ENCODE data around the gene OR51S1.
A peak's percentile ranks its signal among the peaks of the same experiment; 100 is the strongest.
"Not testable (repeated sequence)": the region's sequence is repeated elsewhere in the genome, so short reads cannot be mapped to it uniquely, and the experiment has no call there.

The OR51S1 gene, protein sequence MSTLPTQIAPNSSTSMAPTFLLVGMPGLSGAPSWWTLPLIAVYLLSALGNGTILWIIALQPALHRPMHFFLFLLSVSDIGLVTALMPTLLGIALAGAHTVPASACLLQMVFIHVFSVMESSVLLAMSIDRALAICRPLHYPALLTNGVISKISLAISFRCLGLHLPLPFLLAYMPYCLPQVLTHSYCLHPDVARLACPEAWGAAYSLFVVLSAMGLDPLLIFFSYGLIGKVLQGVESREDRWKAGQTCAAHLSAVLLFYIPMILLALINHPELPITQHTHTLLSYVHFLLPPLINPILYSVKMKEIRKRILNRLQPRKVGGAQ

DNA sequence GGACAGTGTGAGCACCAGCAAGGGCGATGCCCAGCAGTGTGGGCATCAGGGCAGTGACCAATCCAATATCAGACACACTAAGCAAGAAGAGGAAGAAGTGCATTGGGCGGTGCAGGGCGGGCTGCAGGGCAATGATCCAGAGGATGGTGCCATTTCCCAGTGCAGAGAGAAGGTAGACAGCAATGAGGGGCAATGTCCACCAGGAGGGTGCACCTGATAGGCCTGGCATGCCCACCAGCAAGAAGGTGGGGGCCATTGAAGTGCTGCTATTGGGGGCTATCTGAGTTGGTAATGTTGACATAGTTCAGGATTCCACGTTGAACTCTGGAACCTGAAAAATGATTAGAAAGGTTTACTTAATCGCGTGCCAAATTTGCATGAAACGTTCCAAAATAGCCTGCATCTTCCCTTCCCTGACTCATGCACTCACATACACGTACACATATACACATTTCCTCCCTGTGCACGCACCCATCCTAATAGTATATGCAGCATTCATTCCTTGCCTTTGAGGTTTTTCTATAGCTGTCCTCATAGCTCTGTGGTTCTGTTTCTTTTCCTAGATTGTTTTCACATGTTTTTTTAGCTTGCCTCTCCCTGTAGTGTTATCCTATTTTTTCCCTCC is at the start of gene OR51S1:
TSS of gene OR51S1 (minus strand) at position 301 of the 625 bp plus-strand sequence. CDS start at position 301, 0 bp downstream.
- DNase-seq (ENCODE audit: low read depth), result no peak

DNA sequence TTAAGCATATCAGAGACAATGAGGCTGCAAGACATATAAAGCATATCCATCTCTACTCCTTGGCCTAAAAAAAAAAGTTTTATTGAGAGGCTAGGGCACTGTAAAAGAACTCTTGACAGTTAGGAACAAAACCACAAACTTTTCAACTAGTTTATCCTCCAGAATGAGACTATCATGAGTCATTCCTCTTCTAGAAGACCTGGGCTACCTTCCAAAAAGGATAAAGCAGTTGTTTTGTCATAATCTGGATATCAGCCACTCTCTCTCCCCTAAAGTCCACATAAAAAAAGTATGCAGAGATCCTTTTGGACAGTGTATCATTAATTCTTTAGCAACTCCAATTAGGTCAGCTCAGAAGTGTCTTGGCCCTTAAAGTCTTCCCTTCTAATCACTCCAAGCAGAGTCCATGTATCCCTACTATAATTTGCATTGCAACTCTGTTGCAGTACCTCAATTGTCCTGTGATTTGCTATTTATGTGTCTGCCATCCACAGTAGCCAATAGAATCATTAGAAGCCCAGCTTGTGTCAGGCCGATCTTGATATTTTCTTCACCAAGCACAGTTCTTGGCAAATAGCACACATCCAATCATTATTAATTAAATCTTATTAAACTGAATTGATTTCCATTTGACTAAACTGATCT is 43.1 kb upstream of the OR51S1 start:
- peak; percentile 88 for DNase-seq (ENCODE audit: low read depth)

DNA sequence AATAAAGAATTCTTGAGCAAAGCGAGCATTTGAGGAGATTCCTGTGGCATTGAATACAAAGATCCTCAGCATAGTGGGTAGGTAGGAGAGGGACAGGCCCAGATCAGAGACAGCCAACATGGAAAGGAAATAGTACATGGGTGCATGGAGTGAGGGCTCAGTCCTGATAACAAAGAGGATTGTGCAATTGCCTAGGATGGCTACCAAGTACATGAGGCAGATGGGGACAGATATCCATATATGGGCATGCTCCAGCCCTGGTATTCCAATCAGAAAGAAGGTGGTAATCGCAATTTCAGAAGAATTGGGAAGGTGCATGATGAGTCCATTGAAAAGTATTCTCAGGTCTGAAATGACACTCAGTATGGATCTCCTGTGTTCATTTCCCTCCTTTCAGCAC is 41.3 kb upstream of the OR51S1 start:
- DNase-seq (ENCODE audit: low read depth), result peak; percentile 52

DNA sequence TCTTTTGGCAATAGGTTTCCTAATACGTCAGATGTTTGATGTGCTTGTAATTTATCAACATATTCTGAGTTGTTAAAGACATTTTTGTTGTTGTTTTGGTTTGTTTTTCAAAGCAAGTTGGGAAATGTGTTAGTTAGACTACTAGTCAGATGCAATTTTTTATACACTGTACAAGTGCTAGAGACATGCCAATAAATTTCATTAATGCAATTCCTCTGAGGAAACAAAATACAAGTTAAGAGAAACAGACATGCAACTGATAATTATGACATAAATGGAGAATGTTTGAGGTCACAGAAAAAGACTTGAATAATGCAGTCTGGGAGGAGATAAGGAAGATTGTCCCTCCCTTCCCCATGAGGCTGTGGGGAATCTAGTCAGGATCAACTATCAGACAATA is 38.6 kb upstream of the OR51S1 start:
- DNase-seq (ENCODE audit: low read depth), result no peak

DNA sequence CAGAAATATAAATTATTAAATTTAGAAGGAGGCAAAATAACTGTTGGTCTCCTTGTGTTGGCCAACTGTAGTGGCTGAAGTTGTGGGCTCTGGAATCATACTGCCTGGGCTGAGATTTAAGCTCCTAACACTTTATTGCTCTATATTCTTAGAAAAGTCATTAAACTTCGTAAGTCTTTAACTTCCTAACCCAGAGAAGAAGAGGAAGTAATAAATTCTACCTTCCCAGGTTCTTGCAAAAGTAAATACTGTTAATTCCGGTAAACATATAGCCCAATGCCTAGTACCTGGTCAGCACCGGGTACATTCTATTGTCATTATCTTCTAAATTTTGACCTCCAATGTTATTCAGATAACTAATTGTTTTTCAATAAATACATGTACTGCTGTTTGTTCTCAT is 37.2 kb upstream of the OR51S1 start:
- DNase-seq (ENCODE audit: low read depth), result no peak

DNA sequence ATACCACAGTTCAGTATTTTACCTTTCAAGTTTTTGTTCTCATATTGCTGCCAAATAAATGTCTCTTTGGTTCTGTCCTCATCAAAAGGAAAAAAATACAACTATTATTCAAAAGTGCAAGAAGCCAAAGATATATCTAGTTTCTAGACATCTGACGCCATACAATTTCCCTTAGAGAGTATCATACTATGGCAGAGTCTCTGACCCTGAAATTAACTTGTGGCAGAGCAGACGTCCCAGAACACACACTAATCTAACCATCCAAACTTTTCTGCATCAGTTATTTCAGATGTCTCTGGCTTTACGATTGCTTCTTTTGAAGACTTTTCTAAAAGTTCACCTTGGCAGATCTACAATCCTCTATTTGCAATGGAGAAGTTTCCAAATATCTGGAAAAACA is 35.4 kb upstream of the OR51S1 start:
- DNase-seq (ENCODE audit: low read depth), result no peak

DNA sequence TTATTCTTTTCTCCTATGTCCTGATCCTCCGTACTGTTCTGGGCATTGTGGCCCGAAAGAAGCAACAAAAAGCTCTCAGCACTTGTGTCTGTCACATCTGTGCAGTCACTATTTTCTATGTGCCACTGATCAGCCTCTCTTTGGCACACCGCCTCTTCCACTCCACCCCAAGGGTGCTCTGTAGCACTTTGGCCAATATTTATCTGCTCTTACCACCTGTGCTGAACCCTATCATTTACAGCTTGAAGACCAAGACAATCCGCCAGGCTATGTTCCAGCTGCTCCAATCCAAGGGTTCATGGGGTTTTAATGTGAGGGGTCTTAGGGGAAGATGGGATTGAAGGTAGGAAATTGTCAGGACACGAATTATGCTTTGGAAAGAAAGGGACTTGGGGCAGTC is 33.5 kb upstream of the OR51S1 start:
- DNase-seq (ENCODE audit: low read depth), result no peak

DNA sequence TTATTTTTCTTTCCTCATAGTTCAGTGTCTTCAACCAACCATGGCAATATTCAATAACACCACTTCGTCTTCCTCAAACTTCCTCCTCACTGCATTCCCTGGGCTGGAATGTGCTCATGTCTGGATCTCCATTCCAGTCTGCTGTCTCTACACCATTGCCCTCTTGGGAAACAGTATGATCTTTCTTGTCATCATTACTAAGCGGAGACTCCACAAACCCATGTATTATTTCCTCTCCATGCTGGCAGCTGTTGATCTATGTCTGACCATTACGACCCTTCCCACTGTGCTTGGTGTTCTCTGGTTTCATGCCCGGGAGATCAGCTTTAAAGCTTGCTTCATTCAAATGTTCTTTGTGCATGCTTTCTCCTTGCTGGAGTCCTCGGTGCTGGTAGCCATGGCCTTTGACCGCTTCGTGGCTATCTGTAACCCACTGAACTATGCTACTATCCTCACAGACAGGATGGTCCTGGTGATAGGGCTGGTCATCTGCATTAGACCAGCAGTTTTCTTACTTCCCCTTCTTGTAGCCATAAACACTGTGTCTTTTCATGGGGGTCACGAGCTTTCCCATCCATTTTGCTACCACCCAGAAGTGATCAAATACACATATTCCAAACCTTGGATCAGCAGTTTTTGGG is 33.0 kb upstream of the OR51S1 start, which contains the start of gene OR51T1:
TSS of gene OR51T1 (plus strand) at position 41 of the 641 bp plus-strand sequence. CDS start at position 41, 0 bp downstream.
- peak; percentile 18 for DNase-seq (ENCODE audit: low read depth)

DNA sequence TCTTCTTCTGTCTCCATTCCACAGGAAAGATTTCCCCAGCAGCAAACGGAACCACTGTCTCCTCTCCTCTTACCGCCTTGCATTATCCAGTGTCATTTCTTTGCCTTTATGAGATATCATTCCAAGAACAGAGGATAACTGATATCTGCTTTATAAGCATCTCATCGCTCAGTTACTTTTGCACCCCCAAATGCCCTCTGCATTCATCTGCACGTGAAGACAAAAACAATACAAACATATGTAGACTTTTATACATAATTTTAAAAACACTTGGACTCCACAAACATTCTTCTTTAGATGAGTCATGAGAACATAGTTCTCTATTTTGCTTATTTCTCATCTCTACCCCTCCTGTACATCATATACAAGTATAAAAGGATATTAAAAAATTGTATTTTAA is 32.2 kb upstream of the OR51S1 start:
- DNase-seq (ENCODE audit: low read depth), result no peak

DNA sequence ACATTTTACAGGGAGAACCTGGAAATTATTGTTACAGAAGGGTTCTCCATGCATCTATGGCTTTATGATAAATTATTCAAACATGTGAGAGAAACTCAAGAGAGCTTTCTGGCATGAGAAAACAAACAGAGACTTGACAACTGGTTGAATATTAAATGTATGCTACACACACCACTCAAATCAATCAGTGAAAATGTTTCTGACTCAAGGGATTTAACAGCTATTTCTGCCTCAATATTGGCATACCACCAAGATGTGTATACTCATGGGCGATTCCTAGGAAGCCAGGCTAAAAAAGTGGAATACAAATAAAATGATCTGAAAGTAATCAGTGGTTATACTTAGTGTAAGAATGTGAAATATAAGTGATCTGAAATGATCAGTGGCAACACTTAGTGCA is 16.8 kb upstream of the OR51S1 start:
- DNase-seq (ENCODE audit: low read depth), result no peak

DNA sequence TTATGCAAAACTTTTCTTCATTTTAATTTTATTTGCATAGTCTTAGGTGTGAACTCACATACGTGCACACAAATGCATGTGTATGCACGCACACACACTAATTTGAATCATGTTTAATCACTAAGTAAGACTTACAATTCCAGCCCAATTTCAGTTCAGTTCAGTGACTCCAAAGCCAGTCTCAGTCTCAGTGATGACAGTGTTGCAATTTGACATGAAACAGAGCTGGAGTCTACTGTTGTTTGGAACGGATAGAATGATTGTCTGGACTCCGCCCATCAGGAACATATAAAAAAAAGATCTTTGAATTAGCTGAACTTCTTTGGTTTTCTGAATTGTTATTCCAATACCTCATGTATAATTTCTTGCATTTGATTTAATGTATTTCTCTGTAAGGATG is 14.9 kb upstream of the OR51S1 start:
- DNase-seq (ENCODE audit: low read depth), result no peak

DNA sequence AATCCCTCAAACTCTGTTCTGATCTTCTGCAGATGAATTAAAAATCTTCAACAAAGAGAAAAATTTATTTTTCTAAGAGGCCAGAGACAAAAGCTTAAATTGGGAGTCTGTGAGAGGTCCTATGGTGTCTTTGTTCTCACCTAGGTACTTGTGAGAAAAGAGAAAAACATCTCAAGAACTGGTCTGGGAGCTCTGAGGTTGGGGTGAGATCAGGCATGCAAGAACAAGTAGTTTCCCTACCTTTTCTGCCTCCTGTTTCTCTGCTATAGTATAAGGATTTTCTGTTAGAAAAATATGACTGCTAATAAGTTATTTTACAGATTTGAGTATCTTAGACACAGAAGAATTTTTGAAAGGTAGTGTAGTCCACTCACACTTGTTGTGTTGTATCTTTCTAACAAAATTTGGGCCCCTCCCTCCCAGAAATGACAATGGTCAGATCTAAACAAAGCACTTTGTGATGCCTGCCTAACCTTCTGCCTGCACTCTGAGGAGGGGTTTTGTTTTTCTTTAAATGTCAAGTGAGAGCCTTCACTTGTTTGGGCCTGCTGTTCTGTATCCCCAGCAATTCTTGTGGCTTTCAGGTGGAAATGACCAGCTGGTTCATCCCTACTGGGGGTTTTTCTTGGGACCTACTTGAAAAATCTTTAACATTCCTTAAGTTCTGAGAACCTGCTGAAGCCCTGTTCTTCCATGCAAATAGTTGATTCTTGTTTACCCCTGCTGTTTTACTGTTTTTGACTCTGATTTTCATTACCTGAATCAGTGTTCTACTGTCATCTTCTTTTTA is 13.6 kb upstream of the OR51S1 start:
- no peak for DNase-seq (ENCODE audit: low read depth)

DNA sequence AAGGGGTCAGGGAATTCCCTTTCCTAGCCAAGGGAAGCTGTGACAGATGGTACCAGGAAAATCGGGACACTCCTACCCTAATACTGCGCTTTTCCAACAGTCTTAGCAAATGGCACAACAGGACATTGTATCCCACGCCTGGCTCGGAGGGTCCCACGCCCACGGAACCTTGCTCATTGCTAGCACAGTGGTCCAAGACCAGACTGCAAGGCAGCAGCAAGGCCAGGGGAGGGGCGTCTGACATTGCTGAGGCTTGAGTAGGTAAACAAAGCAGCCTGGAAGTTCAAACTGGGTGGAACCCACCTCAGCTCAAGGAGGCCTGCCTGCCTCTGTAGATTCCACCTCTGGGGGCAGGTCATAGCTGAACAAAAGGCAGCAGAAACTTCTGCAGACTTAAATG is 5.3 kb upstream of the OR51S1 start:
- DNase-seq (ENCODE audit: low read depth), result not testable (repeated sequence)

DNA sequence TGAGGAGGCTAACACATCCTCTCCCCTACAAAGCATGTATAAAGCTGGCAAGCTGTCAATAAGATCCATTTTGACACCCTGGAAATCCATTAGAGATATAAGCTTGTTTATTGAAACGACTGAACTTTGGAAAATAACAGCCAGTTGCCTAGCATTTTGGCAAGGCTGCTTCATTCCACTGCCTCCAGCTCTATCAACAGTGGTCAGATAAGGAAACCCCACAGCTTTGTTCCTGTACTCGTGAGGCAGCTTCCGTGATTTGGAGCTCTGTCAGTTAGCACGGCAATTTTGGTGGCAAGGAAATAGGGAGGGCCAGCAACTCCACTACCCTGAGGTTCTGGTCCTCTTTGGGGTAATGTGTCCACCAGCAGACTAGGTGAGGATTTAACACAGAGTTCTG is 2.0 kb upstream of the OR51S1 start:
- peak; percentile 39 for DNase-seq (ENCODE audit: low read depth)

DNA sequence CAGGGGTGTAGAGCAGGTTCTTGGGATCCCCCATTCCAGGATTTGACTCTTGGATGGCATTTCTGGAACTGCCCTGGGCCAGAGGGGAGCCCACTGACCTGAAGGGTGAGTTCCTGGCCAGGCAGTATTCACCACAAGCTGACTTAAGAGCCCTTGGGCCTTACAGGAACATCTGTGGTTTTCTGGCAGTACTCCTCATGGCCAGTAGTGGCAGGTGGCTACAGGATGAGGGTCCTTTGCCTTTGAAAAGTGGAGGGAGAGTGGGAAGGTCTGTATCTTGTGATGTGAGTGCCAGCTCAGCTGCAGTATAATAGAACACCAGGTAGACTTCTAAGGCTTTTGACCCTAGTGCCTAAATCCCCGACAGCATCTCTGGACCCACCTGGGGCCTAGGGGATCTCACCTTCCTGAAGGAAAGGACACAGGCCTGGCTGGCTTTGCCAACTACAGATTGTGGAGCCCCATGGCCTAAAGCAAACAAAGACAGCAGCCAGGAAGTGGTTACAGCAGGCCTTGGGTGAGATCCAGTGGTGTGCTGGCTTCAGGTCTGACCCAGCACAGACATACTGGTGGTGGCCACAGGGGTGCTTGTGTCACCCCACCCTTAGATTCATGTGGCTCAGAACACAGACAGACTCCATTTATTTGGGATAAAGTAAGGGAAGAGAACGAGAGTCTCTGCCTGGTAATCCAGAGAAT is 9.0 kb downstream of the OR51S1 start:
- no peak for DNase-seq (ENCODE audit: low read depth)

DNA sequence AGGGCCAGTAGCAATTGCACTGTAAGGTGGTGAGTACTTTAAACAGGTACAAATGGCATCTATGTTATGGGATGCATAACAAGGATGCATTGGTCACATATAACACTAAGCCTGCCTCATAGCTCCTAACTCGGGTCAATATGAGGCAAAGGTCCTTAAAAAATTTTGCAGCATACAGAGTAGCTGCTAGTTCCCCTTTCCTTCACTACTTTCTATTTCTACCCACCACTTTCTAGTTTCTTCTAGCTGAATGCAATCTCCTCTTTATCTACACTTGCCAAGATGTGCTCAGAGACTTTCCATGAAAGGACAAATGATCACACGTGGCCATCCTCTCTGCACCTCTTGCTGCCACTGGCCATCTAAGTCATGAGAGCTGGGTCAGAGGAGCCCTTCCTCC is 18.1 kb downstream of the OR51S1 start:
- DNase-seq (ENCODE audit: low read depth), result no peak

DNA sequence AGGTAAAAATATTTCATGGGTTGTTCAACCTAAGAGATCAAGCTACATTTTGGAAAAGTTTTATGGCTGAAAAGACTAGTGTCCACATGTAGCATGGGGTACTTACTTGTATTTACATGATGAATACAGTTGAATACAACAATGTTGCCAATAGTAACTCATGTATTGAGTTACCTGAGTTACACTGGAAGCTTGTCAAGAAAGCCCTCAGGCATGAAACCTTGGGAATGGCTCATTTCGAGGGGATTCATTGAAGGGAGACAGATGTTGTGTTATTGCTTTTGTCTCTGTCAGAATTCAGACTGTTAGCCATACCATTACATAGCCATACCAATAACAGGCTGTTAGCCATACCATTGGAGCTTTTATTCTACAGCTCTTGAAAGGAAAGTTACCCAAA is 18.7 kb downstream of the OR51S1 start:
- DNase-seq (ENCODE audit: low read depth), result no peak

DNA sequence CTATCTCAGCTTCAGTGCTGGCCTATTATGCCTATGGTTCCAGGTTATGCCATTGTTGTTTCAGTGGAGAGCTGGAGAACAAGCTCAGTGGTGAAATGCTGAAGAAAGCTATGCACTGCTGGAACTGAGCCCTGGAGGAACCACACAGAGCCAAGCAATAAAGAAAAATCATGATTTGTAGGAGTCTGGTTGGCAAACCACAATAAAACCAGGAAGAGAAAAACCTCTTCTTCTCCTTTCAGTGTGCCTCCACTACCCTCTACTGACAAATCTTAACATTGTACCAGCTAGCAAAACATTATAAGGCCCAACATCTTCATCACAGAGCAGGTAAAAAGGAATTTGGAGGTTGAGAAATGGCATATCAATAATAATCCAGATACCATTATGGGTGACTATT is 22.6 kb downstream of the OR51S1 start:
- DNase-seq (ENCODE audit: low read depth), result peak; percentile 48

DNA sequence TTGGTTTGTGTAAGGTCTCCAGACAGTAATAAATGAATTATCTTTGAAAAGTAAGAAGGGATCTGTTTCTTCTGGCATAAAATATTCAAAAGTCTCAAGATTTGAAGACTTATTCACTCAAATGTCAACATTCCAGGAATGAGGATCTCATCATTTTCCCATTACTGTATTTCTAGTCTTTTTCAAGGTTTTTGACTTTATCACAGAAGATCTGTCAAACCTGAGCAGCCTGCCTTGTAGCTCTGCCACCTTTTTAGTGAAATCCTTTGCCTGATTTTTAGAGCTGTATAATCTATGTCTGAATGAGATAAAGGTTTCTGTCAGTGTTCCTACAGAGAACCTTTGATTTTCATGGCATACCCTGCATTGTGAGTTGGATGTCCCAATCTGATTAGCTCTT is 23.9 kb downstream of the OR51S1 start:
- no peak for DNase-seq (ENCODE audit: low read depth)

DNA sequence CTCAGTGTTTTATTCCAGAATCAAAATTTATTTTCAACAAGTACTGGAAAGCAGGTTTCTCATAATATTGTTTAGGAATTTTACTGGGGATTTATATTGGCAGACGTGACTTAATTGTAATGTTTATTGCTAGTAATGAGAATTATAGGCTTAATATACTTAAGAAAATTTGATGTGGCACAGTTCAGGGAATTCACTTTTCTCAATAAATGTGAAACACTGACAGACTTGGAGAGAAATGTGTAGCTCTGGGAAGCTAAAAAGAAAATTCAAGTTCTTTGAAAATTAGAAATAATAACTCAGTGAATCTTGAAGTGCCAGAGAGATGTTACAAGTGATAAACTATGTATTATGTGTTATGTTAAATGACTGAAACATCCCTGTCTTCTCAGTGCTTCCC is 28.0 kb downstream of the OR51S1 start, which contains the start of gene OR51F2:
TSS of gene OR51F2 (plus strand) at position 301 of the 400 bp plus-strand sequence. CDS start 101 bp downstream, outside the sequence.
- no peak for DNase-seq (ENCODE audit: low read depth)

DNA sequence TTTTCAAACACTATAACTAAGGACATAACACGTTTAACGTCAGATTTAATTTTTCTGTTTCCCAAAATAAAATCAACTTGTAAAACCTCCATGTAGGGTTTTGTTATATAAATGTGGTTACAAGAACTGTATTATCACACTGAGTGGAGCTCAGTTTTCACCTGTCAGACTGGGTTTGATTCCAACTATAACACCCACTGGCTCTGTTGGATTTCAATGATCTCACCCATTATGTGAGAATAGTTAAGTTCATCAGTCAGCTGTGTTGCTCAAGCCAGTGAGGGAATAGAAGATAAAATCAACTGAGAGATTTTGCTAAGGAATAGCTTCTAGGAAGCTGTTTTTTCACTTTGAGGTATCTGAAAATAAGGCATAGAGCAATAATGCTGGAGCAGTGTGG is 39.8 kb downstream of the OR51S1 start:
- no peak for DNase-seq (ENCODE audit: low read depth)

Measured in amniotic epithelial cell (primary cell).